Liver (tissue), 9 donors: ENCODE measurements around the gene CACNA1F. TPM values are rescaled to one million over a fixed set of nuclear protein-coding genes. Genes with fewer than 3 reads are reported as not detected.

ENCODE experiments used
- DNase-seq: peaks from one replicate; pipeline ENCODE4 v3.0.0-alpha.2; 2017; ENCODE audit warnings: low spot score
- H3K27ac ChIP-seq, 2 donors: one replicate each; pipeline ENCODE4 v1.7.0; 2013; ENCODE audit warnings: inconsistent platforms in 2 of 2, low read length in 2 of 2, control low read depth in 1 of 2, low read depth in 1 of 2, mild to moderate bottlenecking in 1 of 2
- H3K27me3 ChIP-seq, 4 donors: one replicate each; pipeline versions ENCODE4 v1.6.1 to v1.7.0; 2013; ENCODE audit warnings: low read length in 3 of 4, inconsistent platforms in 1 of 4, mild to moderate bottlenecking in 1 of 4, moderate library complexity in 1 of 4; ENCODE audit not compliant: control insufficient read depth in 4 of 4, insufficient read depth in 4 of 4
- H3K36me3 ChIP-seq, 4 donors: one replicate each; pipeline versions ENCODE4 v1.6.1 to v1.7.0; 2013; ENCODE audit warnings: low read length in 3 of 4, mild to moderate bottlenecking in 3 of 4, low read depth in 1 of 4, moderate library complexity in 1 of 4; ENCODE audit not compliant: control insufficient read depth in 4 of 4, insufficient read depth in 3 of 4
- H3K4me1 ChIP-seq, 4 donors: one replicate each; pipeline versions ENCODE4 v1.6.1 to v1.7.0; 2013; ENCODE audit warnings: low read length in 3 of 4, mild to moderate bottlenecking in 3 of 4, moderate library complexity in 1 of 4; ENCODE audit not compliant: control insufficient read depth in 4 of 4, insufficient read depth in 4 of 4
- H3K4me3 ChIP-seq, 3 donors: one replicate each; pipeline versions ENCODE4 v1.6.1 to v1.7.0; 2013; ENCODE audit warnings: low read length in 3 of 3, control low read depth in 1 of 3, low read depth in 1 of 3, mild to moderate bottlenecking in 1 of 3
- H3K9ac ChIP-seq, 2 donors: one replicate each; pipeline ENCODE4 v1.7.0; 2013; ENCODE audit warnings: low read length in 2 of 2, mild to moderate bottlenecking in 2 of 2, moderate library complexity in 2 of 2, control low read depth in 1 of 2, low read depth in 1 of 2
- H3K9me3 ChIP-seq, 4 donors: one replicate each; pipeline versions ENCODE4 v1.6.1 to v1.7.0; 2013; ENCODE audit warnings: low read length in 3 of 4; ENCODE audit not compliant: control insufficient read depth in 4 of 4
- EGR1 ChIP-seq, 2 donors: IDR thresholded peaks; 2 replicates each; pipeline ENCODE4 v1.6.1; 2016 to 2018; ENCODE audit warnings: antibody characterized with exemption in 2 of 2, low read depth in 2 of 2
- FOXA1 ChIP-seq: IDR thresholded peaks from 2 replicates; pipeline ENCODE4 v1.6.1; 2016; ENCODE audit warnings: antibody characterized with exemption
- FOXA2 ChIP-seq: IDR thresholded peaks from 2 replicates; pipeline ENCODE4 v1.6.1; 2016; ENCODE audit warnings: antibody characterized with exemption
- GABPA ChIP-seq, 2 donors: IDR thresholded peaks in 1 of 2; conservative IDR thresholded peaks in 1 of 2; 2 replicates each; pipeline ENCODE4 v1.6.1; 2016; ENCODE audit warnings: antibody characterized with exemption in 2 of 2, mild to moderate bottlenecking in 1 of 2, moderate library complexity in 1 of 2
- HNF4A ChIP-seq, 2 donors: conservative IDR thresholded peaks; 2 replicates each; pipeline ENCODE4 v1.6.1; 2016; ENCODE audit warnings: antibody characterized with exemption in 2 of 2, mild to moderate bottlenecking in 2 of 2
- HNF4G ChIP-seq: IDR thresholded peaks from 2 replicates; pipeline ENCODE4 v1.6.1; 2016; ENCODE audit warnings: antibody characterized with exemption
- JUND ChIP-seq, 2 donors: IDR thresholded peaks; 2 replicates each; pipeline ENCODE4 v1.6.1; 2016; ENCODE audit warnings: antibody characterized with exemption in 2 of 2
- NR2F2 ChIP-seq: IDR thresholded peaks from 2 replicates; pipeline ENCODE4 v1.6.1; 2016; ENCODE audit warnings: antibody characterized with exemption
- RAD21 ChIP-seq, 2 donors: IDR thresholded peaks; 2 replicates each; pipeline ENCODE4 v1.6.1; 2016; ENCODE audit warnings: antibody characterized with exemption in 2 of 2, mild to moderate bottlenecking in 2 of 2
- RXRA ChIP-seq, 2 donors: IDR thresholded peaks; 2 replicates each; pipeline ENCODE4 v1.6.1; 2017 to 2018; ENCODE audit warnings: antibody characterized with exemption in 2 of 2, mild to moderate bottlenecking in 1 of 2
- SP1 ChIP-seq: IDR thresholded peaks from 2 replicates; pipeline ENCODE4 v1.6.1; 2018; ENCODE audit warnings: antibody characterized with exemption, mild to moderate bottlenecking
- TAF1 ChIP-seq: conservative IDR thresholded peaks from 2 replicates; pipeline ENCODE4 v1.6.1; 2016; ENCODE audit warnings: antibody characterized with exemption, mild to moderate bottlenecking
- YY1 ChIP-seq: IDR thresholded peaks from 2 replicates; pipeline ENCODE4 v1.6.1; 2016; ENCODE audit warnings: antibody characterized with exemption, mild to moderate bottlenecking
- WGBS: extraction: QIAGEN DNeasy Blood & Tissue Kit; methylation state at CpG from one replicate; pipeline ENCODE4 v1.1.7; 2013; 5-methylcytosine and 5-hydroxymethylcytosine counted together
- polyA plus RNA-seq, 2 donors: library from polyadenylated mRNA; stranded (reverse) in 1 of 2; unstranded in 1 of 2; fragments of 200-250 nt in 1 of 2; fragments of >200 nt in 1 of 2; fragmentation: Nextera tagmentation in 1 of 2; extraction: Ambion mirVana in 1 of 2; gene quantifications; one replicate each; pipeline versions ENCODE4 v1.2.1 to v1.2.3, GENCODE V29; 2013 to 2015
- total RNA-seq, 2 donors: library from RNA; depleted of rRNA; stranded (reverse); fragments of >200 nt; gene quantifications; one replicate each; pipeline ENCODE4 v1.2.3, GENCODE V29; 2014
- TF ChIP-seq, protein P1 (sequence below): fragments of 150-350 bp; IDR thresholded peaks from 2 replicates; pipeline ENCODE4 v1.5.1; 2017; ENCODE audit warnings: improper control_type of control experiment, low read depth, low read length; ENCODE audit not compliant: missing input control
- TF ChIP-seq, protein P2 (sequence below): IDR thresholded peaks from 2 replicates; pipeline ENCODE4 v1.6.1; 2016; ENCODE audit warnings: antibody characterized with exemption, mild to moderate bottlenecking
- TF ChIP-seq, protein P3 (sequence below): IDR thresholded peaks from 2 replicates; pipeline ENCODE4 v1.6.1; 2016; ENCODE audit warnings: antibody characterized with exemption
- TF ChIP-seq, protein P4 (sequence below): IDR thresholded peaks from 2 replicates; pipeline ENCODE4 v1.6.1; 2016; ENCODE audit warnings: antibody characterized with exemption
- TF ChIP-seq, protein P5 (sequence below): IDR thresholded peaks from 2 replicates; pipeline ENCODE4 v1.6.1; 2016; ENCODE audit warnings: antibody characterized with exemption
- donor health status: healthy.
- donor health status: healthy.
- donor health status: healthy.
- donor health status: healthy.
- donor health status: healthy.

The CACNA1F gene
- total and polyA plus RNA-seq, 4 donors, result 0.03 TPM; not detected in 3

DNA sequence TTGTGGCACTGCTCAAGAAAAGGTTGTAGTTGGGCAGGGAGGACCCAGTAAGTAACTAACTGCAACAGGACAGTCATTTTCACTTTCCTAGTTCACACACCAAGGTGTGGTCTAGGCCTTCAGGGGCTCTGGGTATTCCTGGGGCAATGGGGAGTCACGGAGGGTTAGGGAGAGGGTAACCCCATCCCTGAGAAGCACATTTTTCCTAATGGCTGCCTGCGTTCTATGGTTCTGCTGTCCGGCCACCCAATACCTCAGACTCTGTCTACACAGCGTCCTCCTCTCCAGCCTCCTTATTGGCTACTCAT lies 35.5 kb upstream of the CACNA1F start:
- no peaks in the 10 kb centered on the region for H3K27me3 ChIP-seq
- peaks cover 9 to 41% (median 28%) of the 10 kb centered on the region in 4 donors for H3K4me1 ChIP-seq
- no peaks in the 10 kb centered on the region for H3K9me3 ChIP-seq
- H3K9ac ChIP-seq, result peak overlapping the region in 1 of 2 donors; percentile 8
- peak overlapping the region; percentile 92 to 99 for H3K27ac ChIP-seq
- WGBS, result 1% methylated on average over 4 of the region's 4 CpGs
- no peak for DNase-seq
- peak overlapping the region; percentile 28 to 58 (median 48) for H3K4me3 ChIP-seq
- no peaks in the 10 kb centered on the region for H3K36me3 ChIP-seq
- TF ChIP-seq JUND (IDR thresholded peaks at IDR 0.05), result no peak
- TF ChIP-seq TAF1, result no peak
- TF ChIP-seq RXRA (IDR thresholded peaks at IDR 0.05), result no peak
- TF ChIP-seq FOXA2, result no peak
- TF ChIP-seq NR2F2, result no peak
- TF ChIP-seq HNF4G, result no peak
- TF ChIP-seq, protein P1, sequence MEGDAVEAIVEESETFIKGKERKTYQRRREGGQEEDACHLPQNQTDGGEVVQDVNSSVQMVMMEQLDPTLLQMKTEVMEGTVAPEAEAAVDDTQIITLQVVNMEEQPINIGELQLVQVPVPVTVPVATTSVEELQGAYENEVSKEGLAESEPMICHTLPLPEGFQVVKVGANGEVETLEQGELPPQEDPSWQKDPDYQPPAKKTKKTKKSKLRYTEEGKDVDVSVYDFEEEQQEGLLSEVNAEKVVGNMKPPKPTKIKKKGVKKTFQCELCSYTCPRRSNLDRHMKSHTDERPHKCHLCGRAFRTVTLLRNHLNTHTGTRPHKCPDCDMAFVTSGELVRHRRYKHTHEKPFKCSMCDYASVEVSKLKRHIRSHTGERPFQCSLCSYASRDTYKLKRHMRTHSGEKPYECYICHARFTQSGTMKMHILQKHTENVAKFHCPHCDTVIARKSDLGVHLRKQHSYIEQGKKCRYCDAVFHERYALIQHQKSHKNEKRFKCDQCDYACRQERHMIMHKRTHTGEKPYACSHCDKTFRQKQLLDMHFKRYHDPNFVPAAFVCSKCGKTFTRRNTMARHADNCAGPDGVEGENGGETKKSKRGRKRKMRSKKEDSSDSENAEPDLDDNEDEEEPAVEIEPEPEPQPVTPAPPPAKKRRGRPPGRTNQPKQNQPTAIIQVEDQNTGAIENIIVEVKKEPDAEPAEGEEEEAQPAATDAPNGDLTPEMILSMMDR, result no peak
- TF ChIP-seq, protein P2, sequence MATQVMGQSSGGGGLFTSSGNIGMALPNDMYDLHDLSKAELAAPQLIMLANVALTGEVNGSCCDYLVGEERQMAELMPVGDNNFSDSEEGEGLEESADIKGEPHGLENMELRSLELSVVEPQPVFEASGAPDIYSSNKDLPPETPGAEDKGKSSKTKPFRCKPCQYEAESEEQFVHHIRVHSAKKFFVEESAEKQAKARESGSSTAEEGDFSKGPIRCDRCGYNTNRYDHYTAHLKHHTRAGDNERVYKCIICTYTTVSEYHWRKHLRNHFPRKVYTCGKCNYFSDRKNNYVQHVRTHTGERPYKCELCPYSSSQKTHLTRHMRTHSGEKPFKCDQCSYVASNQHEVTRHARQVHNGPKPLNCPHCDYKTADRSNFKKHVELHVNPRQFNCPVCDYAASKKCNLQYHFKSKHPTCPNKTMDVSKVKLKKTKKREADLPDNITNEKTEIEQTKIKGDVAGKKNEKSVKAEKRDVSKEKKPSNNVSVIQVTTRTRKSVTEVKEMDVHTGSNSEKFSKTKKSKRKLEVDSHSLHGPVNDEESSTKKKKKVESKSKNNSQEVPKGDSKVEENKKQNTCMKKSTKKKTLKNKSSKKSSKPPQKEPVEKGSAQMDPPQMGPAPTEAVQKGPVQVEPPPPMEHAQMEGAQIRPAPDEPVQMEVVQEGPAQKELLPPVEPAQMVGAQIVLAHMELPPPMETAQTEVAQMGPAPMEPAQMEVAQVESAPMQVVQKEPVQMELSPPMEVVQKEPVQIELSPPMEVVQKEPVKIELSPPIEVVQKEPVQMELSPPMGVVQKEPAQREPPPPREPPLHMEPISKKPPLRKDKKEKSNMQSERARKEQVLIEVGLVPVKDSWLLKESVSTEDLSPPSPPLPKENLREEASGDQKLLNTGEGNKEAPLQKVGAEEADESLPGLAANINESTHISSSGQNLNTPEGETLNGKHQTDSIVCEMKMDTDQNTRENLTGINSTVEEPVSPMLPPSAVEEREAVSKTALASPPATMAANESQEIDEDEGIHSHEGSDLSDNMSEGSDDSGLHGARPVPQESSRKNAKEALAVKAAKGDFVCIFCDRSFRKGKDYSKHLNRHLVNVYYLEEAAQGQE, result no peak
- TF ChIP-seq, protein P3, sequence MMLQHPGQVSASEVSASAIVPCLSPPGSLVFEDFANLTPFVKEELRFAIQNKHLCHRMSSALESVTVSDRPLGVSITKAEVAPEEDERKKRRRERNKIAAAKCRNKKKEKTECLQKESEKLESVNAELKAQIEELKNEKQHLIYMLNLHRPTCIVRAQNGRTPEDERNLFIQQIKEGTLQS, result no peak
- TF ChIP-seq, protein P4, sequence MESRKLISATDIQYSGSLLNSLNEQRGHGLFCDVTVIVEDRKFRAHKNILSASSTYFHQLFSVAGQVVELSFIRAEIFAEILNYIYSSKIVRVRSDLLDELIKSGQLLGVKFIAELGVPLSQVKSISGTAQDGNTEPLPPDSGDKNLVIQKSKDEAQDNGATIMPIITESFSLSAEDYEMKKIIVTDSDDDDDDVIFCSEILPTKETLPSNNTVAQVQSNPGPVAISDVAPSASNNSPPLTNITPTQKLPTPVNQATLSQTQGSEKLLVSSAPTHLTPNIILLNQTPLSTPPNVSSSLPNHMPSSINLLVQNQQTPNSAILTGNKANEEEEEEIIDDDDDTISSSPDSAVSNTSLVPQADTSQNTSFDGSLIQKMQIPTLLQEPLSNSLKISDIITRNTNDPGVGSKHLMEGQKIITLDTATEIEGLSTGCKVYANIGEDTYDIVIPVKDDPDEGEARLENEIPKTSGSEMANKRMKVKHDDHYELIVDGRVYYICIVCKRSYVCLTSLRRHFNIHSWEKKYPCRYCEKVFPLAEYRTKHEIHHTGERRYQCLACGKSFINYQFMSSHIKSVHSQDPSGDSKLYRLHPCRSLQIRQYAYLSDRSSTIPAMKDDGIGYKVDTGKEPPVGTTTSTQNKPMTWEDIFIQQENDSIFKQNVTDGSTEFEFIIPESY, result no peak

DNA sequence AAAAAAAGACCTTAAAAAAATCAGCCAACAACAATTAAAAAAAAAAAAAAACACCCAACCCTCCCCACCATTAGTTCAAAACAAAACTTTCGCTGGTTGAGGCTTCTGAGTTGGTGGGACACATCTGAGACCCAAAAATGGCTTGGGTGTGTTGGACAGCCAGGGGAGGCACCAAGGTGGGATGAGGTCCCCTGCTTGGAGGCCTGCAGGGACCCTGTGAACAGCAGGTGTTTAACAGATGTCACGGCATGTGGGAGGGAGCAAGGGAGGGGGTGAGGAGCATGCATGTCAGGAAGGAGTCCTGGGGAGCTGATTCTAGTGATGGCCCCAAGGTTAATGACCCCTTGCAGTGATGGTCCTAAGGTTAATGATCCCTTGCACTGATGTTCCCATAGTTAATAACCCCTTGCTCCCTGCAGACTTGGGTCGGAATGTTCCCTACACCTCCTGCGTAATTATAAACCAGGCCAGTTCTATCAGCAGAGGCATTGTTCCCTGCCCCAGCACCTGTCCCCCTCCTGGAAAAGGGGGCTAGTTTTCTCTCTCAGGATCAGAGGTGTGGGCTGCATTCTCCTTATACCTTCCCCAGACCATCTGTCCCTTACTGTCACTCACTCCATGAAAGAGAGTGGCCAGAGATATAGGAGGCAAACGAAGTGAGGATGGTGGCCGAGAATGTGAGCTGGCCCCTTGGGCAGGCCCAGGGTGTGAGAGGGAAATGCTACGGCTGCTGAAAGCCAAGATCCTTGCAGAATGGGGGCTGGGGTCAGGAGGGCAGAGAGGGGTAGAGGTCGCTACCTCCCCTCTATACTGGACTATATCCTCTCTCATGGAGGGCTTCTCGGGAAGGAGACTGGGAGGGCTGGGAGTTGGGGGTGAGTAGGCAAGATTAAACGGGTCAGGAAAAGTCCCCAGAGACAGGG lies 33.6 kb upstream of the CACNA1F start:
- Histone ChIP-seq H3K36me3 (no peaks in the 10 kb centered on the region), H3K4me1 (peaks cover 8 to 31% (median 21%) of the 10 kb centered on the region in 4 donors), H3K9ac (no peak overlapping the region), H3K27ac (no peak overlapping the region), H3K9me3 (no peaks in the 10 kb centered on the region), H3K27me3 (no peaks in the 10 kb centered on the region), H3K4me3 (no peak overlapping the region)
- DNase-seq, result no peak
- WGBS, result 67% methylated on average over 10 of the region's 10 CpGs
- TF ChIP-seq JUND (IDR thresholded peaks at IDR 0.05), result no peak
- TF ChIP-seq, protein P3, result no peak
- TF ChIP-seq EGR1 (IDR thresholded peaks at IDR 0.05; ENCODE audit: low read depth in 2 of 2), result no peak
- TF ChIP-seq, protein P5, sequence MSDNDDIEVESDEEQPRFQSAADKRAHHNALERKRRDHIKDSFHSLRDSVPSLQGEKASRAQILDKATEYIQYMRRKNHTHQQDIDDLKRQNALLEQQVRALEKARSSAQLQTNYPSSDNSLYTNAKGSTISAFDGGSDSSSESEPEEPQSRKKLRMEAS, result no peak
- peak in 1 of 2 donors; percentile 18 for TF ChIP-seq RAD21 (IDR thresholded peaks at IDR 0.05)
- no peak for TF ChIP-seq GABPA (IDR thresholded peaks at IDR 0.05 in 1 of 2, conservative IDR thresholded peaks at IDR 0.05 in 1 of 2)
- TF ChIP-seq, protein P1, result no peak
- peak; percentile 89 to 100 for TF ChIP-seq RXRA (IDR thresholded peaks at IDR 0.05)
- no peak for TF ChIP-seq YY1
- peak in 1 of 2 donors; percentile 78 for TF ChIP-seq HNF4A (conservative IDR thresholded peaks at IDR 0.05)
- no peak for TF ChIP-seq FOXA1
- peak; percentile 85 for TF ChIP-seq SP1
- TF ChIP-seq, protein P4, result no peak
- no peak for TF ChIP-seq TAF1
- peak; percentile 70 for TF ChIP-seq NR2F2
